Testis (tissue), 3 donors: ENCODE data around the gene EEF1AKMT2. TPM values are rescaled to one million over a fixed set of nuclear protein-coding genes. Genes with fewer than 3 reads are reported as not detected.

Experiments used
- DNase-seq: peaks from one replicate; pipeline ENCODE4 v3.0.0-alpha.2; 2019
- H3K27ac ChIP-seq, 2 donors: fragments of 200-600 bp; sonication (generic); one replicate each; pipeline ENCODE4 v1.5.1; 2019
- H3K27me3 ChIP-seq: fragments of 200-600 bp; sonication (generic); one replicate; pipeline ENCODE4 v1.5.1; 2019
- H3K36me3 ChIP-seq: fragments of 200-600 bp; sonication (generic); one replicate; pipeline ENCODE4 v1.5.1; 2017; ENCODE audit warnings: low read depth; ENCODE audit errors: missing control alignments
- H3K4me1 ChIP-seq: fragments of 200-600 bp; sonication (generic); one replicate; pipeline ENCODE4 v1.5.1; 2019
- H3K4me3 ChIP-seq, 2 donors: fragments of 200-600 bp; sonication (generic); one replicate each; pipeline ENCODE4 v1.5.1; 2017 to 2019
- H3K9me3 ChIP-seq: fragments of 200-600 bp; sonication (generic); one replicate; pipeline ENCODE4 v1.5.1; 2017
- POLR2A ChIP-seq: fragments of 450-650 bp; IDR thresholded peaks from one replicate; pipeline ENCODE4 v1.6.1; 2017; ENCODE audit warnings: antibody characterized with exemption, mild to moderate bottlenecking, moderate library complexity
- WGBS, 2 donors: methylation state at CpG; one replicate each; pipeline ENCODE4 v1.1.5; 2018; 5-methylcytosine and 5-hydroxymethylcytosine counted together
- intact Hi-C: fragments of 100-400 bp; cut with DNase I; formaldehyde crosslinking; loops from one replicate; pipeline ENCODE4 v1.15.1; 2023; ENCODE audit warnings: low total_unique reads
- polyA plus RNA-seq: library from polyadenylated mRNA; stranded (reverse); fragments of 350-450 nt; fragmentation: Illumina TruSeq; extraction: RNeasy Lipid Tissue Mini Kit (QIAGEN cat#74804); gene quantifications from one replicate; pipeline ENCODE4 v1.2.3, GENCODE V29; 2014; ENCODE audit warnings: low read depth, low replicate concordance; ENCODE audit not compliant: insufficient read depth
- total RNA-seq, 2 donors: library from RNA; depleted of rRNA; stranded (reverse); fragments of >200 nt; gene quantifications; one replicate each; pipeline ENCODE4 v1.2.3, GENCODE V29; 2016
- TF ChIP-seq, protein P1 (sequence below), 3 experiments: fragments of 450-650 bp in 2 of 3; fragments of 200-600 bp in 1 of 3; sonication (generic) in 1 of 3; IDR thresholded peaks; one replicate each; pipeline ENCODE4 v1.5.1; 2016 to 2019; ENCODE audit warnings: antibody characterized with exemption in 3 of 3, mild to moderate bottlenecking in 2 of 3, moderate library complexity in 1 of 3

Gene EEF1AKMT2
- total and polyA plus RNA-seq, 3 donors from 2014 or later, result 25.8 to 47.9 (median 27.6) TPM

GRCh38 chr10:124725171-124725631, 66.5 kb downstream of the EEF1AKMT2 start:
- no peak overlapping the region for H3K4me3 ChIP-seq
- intact Hi-C loops, result no loop called here

GRCh38 chr10:124724279-124725027, 67.2 kb downstream of the EEF1AKMT2 start:
- Histone ChIP-seq H3K27me3 (no peaks in the 10 kb centered on the region), H3K4me3 (no peak overlapping the region), H3K36me3 (no peaks in the 10 kb centered on the region), H3K4me1 (peaks cover 86% of the 10 kb centered on the region), H3K9me3 (no peaks in the 10 kb centered on the region), H3K27ac (peak overlapping the region; percentile 78 to 84)
- WGBS, 2 donors, result 62 to 64% methylated on average over 18 to 20 of the region's 20 CpGs
- intact Hi-C loops, result no loop called here
- DNase-seq, result peak; percentile 84
- TF ChIP-seq, protein P1, sequence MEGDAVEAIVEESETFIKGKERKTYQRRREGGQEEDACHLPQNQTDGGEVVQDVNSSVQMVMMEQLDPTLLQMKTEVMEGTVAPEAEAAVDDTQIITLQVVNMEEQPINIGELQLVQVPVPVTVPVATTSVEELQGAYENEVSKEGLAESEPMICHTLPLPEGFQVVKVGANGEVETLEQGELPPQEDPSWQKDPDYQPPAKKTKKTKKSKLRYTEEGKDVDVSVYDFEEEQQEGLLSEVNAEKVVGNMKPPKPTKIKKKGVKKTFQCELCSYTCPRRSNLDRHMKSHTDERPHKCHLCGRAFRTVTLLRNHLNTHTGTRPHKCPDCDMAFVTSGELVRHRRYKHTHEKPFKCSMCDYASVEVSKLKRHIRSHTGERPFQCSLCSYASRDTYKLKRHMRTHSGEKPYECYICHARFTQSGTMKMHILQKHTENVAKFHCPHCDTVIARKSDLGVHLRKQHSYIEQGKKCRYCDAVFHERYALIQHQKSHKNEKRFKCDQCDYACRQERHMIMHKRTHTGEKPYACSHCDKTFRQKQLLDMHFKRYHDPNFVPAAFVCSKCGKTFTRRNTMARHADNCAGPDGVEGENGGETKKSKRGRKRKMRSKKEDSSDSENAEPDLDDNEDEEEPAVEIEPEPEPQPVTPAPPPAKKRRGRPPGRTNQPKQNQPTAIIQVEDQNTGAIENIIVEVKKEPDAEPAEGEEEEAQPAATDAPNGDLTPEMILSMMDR (IDR thresholded peaks at IDR 0.05), result no peak
- TF ChIP-seq POLR2A, result no peak

More at GRCh38 chr10:124725171-124725631, 66.5 kb downstream of the EEF1AKMT2 start:
- peaks cover 82% of the 10 kb centered on the region for H3K4me1 ChIP-seq
- peak overlapping the region; percentile 78 to 84 for H3K27ac ChIP-seq
- peak; percentile 8 for DNase-seq
- no peaks in the 10 kb centered on the region for H3K27me3 ChIP-seq
- no peaks in the 10 kb centered on the region for H3K36me3 ChIP-seq
- no peaks in the 10 kb centered on the region for H3K9me3 ChIP-seq
- TF ChIP-seq POLR2A, result no peak
- TF ChIP-seq, protein P1 (IDR thresholded peaks at IDR 0.05), result no peak
- WGBS, 2 donors, result 87 to 94% methylated on average over 9 of the region's 9 CpGs

DNA sequence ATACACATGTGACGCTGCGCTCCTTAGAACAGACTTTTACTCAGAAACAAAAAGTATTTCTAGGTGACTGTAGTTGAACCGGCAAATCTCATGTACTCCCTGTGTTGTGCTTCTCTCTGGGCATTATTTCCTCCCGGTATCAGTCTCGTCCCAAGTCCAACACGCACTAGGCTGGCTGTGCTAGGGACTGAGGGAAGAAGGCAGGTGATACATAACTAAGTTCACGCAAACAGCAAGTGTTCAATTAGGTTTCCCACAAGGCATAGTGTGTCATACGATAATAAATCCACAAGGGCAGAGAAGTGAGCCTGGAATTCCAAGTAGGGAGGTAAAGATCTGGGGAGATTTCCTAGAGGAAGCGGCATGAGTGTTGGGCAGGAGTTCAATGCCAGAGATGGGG, 67.9 kb downstream of the EEF1AKMT2 start:
- Histone ChIP-seq H3K27ac (peak overlapping the region; percentile 78 to 84), H3K4me1 (peaks cover 86% of the 10 kb centered on the region), H3K27me3 (no peaks in the 10 kb centered on the region), H3K9me3 (no peaks in the 10 kb centered on the region), H3K36me3 (no peaks in the 10 kb centered on the region), H3K4me3 (no peak overlapping the region)
- 47 to 61% methylated on average over 9 of the region's 9 CpGs for WGBS, 2 donors
- no peak for DNase-seq
- intact Hi-C loops, result no loop called here
- no peak for TF ChIP-seq POLR2A
- TF ChIP-seq, protein P1 (IDR thresholded peaks at IDR 0.05), result no peak

GRCh38 chr10:124722798-124723783, 68.6 kb downstream of the EEF1AKMT2 start:
- intact Hi-C loops, result no loop called here
- WGBS, 2 donors, result 36 to 55% methylated on average over 5 to 8 of the region's 8 CpGs
- peak; percentile 55 for DNase-seq

More at GRCh38 chr10:124722798-124723783, 68.6 kb downstream of the EEF1AKMT2 start:
- no peak overlapping the region for H3K4me3 ChIP-seq
- no peaks in the 10 kb centered on the region for H3K27me3 ChIP-seq
- no peaks in the 10 kb centered on the region for H3K9me3 ChIP-seq
- peak overlapping the region; percentile 78 to 84 for H3K27ac ChIP-seq
- H3K36me3 ChIP-seq, result no peaks in the 10 kb centered on the region
- H3K4me1 ChIP-seq, result peaks cover 86% of the 10 kb centered on the region
- no peak for TF ChIP-seq POLR2A
- TF ChIP-seq, protein P1 (IDR thresholded peaks at IDR 0.05), result no peak
